ENCODE data around the gene VCL. TPM values are rescaled to one million over a fixed set of nuclear protein-coding genes. Genes with fewer than 3 reads are reported as not detected.

Gene VCL
- total RNA-seq, 1 donor from 2014 or later: 74.6 TPM

- peak; percentile 54 for TF ChIP-seq CTCF (conservative IDR thresholded peaks at IDR 0.05)
- Mint-ChIP-seq H3K4me3 (no peak overlapping the region), H3K27me3 (ENCODE audit: low read depth) (no peaks in the 10 kb centered on the region), H3K9me3 (no peaks in the 10 kb centered on the region), H3K27ac (ENCODE audit: unreplicated experiment) (no peak overlapping the region), H3K4me1 (no peaks in the 10 kb centered on the region), H3K36me3 (ENCODE audit: low read depth) (peaks cover 15% of the 10 kb centered on the region)
- no peak for DNase-seq (ENCODE audit: low read depth, low spot score)
Observed at GRCh38 chr10:74103560-74104258, 105.8 kb downstream of the VCL start.

GRCh38 chr10:74104480-74104879 is 106.6 kb downstream of the VCL start:
- Mint-ChIP-seq H3K9me3 (no peaks in the 10 kb centered on the region), H3K36me3 (ENCODE audit: low read depth) (peaks cover 15% of the 10 kb centered on the region), H3K4me1 (no peaks in the 10 kb centered on the region), H3K4me3 (no peak overlapping the region), H3K27ac (ENCODE audit: unreplicated experiment) (no peak overlapping the region), H3K27me3 (ENCODE audit: low read depth) (no peaks in the 10 kb centered on the region)
- no peak for DNase-seq (ENCODE audit: low read depth, low spot score)
- TF ChIP-seq CTCF (conservative IDR thresholded peaks at IDR 0.05): no peak

GRCh38 chr10:74104996-74105395 is 107.1 kb downstream of the VCL start:
- H3K36me3 Mint-ChIP-seq (ENCODE audit: low read depth): peaks cover 15% of the 10 kb centered on the region
- no peak overlapping the region for H3K4me3 Mint-ChIP-seq
- no peaks in the 10 kb centered on the region for H3K9me3 Mint-ChIP-seq
- no peaks in the 10 kb centered on the region for H3K27me3 Mint-ChIP-seq (ENCODE audit: low read depth)
- DNase-seq (ENCODE audit: low read depth, low spot score): no peak
- no peaks in the 10 kb centered on the region for H3K4me1 Mint-ChIP-seq
- no peak for TF ChIP-seq CTCF (conservative IDR thresholded peaks at IDR 0.05)
- no peak overlapping the region for H3K27ac Mint-ChIP-seq (ENCODE audit: unreplicated experiment)

- Mint-ChIP-seq H3K9me3 (no peaks in the 10 kb centered on the region), H3K4me3 (no peak overlapping the region), H3K27ac (ENCODE audit: unreplicated experiment) (peak overlapping the region; percentile 87), H3K36me3 (ENCODE audit: low read depth) (peaks cover 15% of the 10 kb centered on the region), H3K4me1 (no peaks in the 10 kb centered on the region), H3K27me3 (ENCODE audit: low read depth) (no peaks in the 10 kb centered on the region)
- no peak for TF ChIP-seq CTCF (conservative IDR thresholded peaks at IDR 0.05)
- no peak for DNase-seq (ENCODE audit: low read depth, low spot score)
Observed at GRCh38 chr10:74107391-74107790, 109.5 kb downstream of the VCL start.

- no peaks in the 10 kb centered on the region for H3K27me3 Mint-ChIP-seq (ENCODE audit: low read depth)
- peaks cover 18% of the 10 kb centered on the region for H3K36me3 Mint-ChIP-seq (ENCODE audit: low read depth)
- no peak overlapping the region for H3K4me3 Mint-ChIP-seq
- no peak overlapping the region for H3K27ac Mint-ChIP-seq (ENCODE audit: unreplicated experiment)
- DNase-seq (ENCODE audit: low read depth, low spot score): no peak
- TF ChIP-seq CTCF (conservative IDR thresholded peaks at IDR 0.05): no peak
- no peaks in the 10 kb centered on the region for H3K9me3 Mint-ChIP-seq
- H3K4me1 Mint-ChIP-seq: no peaks in the 10 kb centered on the region
Observed at GRCh38 chr10:74109452-74109851, 111.5 kb downstream of the VCL start.

Measured in neural crest cell (in vitro differentiated cells).